ENCODE data around the gene ANP32D.

DNA sequence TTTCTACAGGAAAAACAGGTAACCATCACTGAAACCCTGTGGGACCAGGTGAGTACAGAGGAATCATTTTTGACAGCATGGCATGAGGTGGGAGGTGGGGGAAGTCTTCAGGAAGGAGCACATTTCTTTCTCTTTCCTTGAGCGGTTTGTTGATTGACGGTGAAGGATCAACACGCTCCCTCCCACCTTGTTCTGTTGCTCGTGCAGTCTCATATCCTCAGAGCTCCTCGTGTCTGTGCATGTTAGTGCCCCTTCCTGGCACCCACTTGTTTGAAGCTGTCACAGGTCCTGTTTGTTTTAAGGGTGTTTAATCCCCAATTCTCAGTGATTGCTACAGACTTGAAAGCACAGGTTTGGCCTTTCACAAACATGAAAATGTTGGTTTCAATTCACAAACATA is 14.3 kb downstream of the ANP32D start:
- TF ChIP-seq, protein P1, sequence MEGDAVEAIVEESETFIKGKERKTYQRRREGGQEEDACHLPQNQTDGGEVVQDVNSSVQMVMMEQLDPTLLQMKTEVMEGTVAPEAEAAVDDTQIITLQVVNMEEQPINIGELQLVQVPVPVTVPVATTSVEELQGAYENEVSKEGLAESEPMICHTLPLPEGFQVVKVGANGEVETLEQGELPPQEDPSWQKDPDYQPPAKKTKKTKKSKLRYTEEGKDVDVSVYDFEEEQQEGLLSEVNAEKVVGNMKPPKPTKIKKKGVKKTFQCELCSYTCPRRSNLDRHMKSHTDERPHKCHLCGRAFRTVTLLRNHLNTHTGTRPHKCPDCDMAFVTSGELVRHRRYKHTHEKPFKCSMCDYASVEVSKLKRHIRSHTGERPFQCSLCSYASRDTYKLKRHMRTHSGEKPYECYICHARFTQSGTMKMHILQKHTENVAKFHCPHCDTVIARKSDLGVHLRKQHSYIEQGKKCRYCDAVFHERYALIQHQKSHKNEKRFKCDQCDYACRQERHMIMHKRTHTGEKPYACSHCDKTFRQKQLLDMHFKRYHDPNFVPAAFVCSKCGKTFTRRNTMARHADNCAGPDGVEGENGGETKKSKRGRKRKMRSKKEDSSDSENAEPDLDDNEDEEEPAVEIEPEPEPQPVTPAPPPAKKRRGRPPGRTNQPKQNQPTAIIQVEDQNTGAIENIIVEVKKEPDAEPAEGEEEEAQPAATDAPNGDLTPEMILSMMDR (conservative IDR thresholded peaks at IDR 0.05; ENCODE audit: low read depth, low read length) = no peak
- no peak for TF ChIP-seq EZH2 (IDR thresholded peaks at IDR 0.05; ENCODE audit: borderline replicate concordance, low read depth, low read length, poor library complexity, severe bottlenecking)

Measured in A673 (cell line).